ENCODE results near the gene DIAPH3. TPM values are rescaled to one million over a fixed set of nuclear protein-coding genes. Genes with fewer than 3 reads are reported as not detected.

Gene DIAPH3
- total RNA-seq, 1 experiment from 2014 or later: 27.6 TPM

DNA sequence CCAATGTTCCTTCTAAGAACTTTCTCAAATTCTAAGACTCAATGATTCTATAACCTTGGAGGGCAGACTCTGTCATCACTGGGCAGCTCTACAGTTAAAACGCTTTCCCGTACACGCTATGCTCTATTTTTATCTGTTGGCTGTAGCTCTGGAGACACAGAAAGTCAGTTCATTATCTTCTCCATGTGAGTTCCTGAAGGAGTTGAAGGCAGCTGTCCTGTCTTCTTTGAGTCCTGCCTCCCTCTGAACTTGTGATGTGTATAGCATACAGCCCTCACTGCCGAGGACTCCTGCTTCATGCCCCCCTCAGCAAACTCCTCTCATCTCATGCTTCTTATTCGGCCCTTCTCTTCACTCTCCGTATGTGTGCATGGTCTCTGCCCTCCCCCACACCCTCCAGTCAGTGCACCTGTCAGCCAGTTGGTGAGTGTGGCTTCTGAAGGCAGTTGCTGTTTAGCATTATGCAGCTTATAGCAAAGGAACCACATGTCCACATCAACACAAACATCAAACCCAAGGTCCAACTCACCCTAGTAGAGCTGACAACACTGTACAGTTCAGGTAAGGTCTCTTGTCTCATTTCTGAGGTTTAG is 504.9 kb downstream of the DIAPH3 start:
- ATAC-seq (no peak), DNase-seq (ENCODE audit: low spot score) (no peak)
- TF ChIP-seq, protein P1, sequence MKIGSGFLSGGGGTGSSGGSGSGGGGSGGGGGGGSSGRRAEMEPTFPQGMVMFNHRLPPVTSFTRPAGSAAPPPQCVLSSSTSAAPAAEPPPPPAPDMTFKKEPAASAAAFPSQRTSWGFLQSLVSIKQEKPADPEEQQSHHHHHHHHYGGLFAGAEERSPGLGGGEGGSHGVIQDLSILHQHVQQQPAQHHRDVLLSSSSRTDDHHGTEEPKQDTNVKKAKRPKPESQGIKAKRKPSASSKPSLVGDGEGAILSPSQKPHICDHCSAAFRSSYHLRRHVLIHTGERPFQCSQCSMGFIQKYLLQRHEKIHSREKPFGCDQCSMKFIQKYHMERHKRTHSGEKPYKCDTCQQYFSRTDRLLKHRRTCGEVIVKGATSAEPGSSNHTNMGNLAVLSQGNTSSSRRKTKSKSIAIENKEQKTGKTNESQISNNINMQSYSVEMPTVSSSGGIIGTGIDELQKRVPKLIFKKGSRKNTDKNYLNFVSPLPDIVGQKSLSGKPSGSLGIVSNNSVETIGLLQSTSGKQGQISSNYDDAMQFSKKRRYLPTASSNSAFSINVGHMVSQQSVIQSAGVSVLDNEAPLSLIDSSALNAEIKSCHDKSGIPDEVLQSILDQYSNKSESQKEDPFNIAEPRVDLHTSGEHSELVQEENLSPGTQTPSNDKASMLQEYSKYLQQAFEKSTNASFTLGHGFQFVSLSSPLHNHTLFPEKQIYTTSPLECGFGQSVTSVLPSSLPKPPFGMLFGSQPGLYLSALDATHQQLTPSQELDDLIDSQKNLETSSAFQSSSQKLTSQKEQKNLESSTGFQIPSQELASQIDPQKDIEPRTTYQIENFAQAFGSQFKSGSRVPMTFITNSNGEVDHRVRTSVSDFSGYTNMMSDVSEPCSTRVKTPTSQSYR (CRISPR knock-in tag; IDR thresholded peaks at IDR 0.05): no peak
- no peak for TF ChIP-seq NR1H2 (CRISPR knock-in tag; IDR thresholded peaks at IDR 0.05)
- TF ChIP-seq ZNF263 (CRISPR knock-in tag; IDR thresholded peaks at IDR 0.05; ENCODE audit: low read depth): no peak
- TF ChIP-seq, protein P2, sequence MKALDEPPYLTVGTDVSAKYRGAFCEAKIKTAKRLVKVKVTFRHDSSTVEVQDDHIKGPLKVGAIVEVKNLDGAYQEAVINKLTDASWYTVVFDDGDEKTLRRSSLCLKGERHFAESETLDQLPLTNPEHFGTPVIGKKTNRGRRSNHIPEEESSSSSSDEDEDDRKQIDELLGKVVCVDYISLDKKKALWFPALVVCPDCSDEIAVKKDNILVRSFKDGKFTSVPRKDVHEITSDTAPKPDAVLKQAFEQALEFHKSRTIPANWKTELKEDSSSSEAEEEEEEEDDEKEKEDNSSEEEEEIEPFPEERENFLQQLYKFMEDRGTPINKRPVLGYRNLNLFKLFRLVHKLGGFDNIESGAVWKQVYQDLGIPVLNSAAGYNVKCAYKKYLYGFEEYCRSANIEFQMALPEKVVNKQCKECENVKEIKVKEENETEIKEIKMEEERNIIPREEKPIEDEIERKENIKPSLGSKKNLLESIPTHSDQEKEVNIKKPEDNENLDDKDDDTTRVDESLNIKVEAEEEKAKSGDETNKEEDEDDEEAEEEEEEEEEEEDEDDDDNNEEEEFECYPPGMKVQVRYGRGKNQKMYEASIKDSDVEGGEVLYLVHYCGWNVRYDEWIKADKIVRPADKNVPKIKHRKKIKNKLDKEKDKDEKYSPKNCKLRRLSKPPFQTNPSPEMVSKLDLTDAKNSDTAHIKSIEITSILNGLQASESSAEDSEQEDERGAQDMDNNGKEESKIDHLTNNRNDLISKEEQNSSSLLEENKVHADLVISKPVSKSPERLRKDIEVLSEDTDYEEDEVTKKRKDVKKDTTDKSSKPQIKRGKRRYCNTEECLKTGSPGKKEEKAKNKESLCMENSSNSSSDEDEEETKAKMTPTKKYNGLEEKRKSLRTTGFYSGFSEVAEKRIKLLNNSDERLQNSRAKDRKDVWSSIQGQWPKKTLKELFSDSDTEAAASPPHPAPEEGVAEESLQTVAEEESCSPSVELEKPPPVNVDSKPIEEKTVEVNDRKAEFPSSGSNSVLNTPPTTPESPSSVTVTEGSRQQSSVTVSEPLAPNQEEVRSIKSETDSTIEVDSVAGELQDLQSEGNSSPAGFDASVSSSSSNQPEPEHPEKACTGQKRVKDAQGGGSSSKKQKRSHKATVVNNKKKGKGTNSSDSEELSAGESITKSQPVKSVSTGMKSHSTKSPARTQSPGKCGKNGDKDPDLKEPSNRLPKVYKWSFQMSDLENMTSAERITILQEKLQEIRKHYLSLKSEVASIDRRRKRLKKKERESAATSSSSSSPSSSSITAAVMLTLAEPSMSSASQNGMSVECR (CRISPR knock-in tag; IDR thresholded peaks at IDR 0.05; ENCODE audit: borderline replicate concordance): no peak
- TF ChIP-seq, protein P3, sequence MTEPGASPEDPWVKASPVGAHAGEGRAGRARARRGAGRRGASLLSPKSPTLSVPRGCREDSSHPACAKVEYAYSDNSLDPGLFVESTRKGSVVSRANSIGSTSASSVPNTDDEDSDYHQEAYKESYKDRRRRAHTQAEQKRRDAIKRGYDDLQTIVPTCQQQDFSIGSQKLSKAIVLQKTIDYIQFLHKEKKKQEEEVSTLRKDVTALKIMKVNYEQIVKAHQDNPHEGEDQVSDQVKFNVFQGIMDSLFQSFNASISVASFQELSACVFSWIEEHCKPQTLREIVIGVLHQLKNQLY (CRISPR knock-in tag; IDR thresholded peaks at IDR 0.05): no peak
- no peak for TF ChIP-seq ZNF416 (CRISPR knock-in tag; IDR thresholded peaks at IDR 0.05)
- TF ChIP-seq, protein P4, sequence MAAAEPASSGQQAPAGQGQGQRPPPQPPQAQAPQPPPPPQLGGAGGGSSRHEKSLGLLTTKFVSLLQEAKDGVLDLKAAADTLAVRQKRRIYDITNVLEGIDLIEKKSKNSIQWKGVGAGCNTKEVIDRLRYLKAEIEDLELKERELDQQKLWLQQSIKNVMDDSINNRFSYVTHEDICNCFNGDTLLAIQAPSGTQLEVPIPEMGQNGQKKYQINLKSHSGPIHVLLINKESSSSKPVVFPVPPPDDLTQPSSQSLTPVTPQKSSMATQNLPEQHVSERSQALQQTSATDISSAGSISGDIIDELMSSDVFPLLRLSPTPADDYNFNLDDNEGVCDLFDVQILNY (CRISPR knock-in tag; IDR thresholded peaks at IDR 0.05): no peak
- H3K9me3 Mint-ChIP-seq: peaks cover 4% of the 10 kb centered on the region; the same call in 1 of the 2 replicates
- 0 out of 2 replicates have a peak, but pooled peaks cover under 1% of the 10 kb centered on the region for H3K4me1 Mint-ChIP-seq
- no peak overlapping the region for H3K27ac Mint-ChIP-seq
- H3K4me3 Mint-ChIP-seq: no peak overlapping the region
- H3K36me3 Mint-ChIP-seq: peaks cover 7% of the 10 kb centered on the region
- CTCF ChIA-PET: interaction anchor here (1.2 kb wide), 1 partner anchor 175 kb away, joined by 3 read pairs; no protein-coding TSS in a partner anchor
- POLR2A ChIA-PET: no interaction called here
- no peaks in the 10 kb centered on the region for H3K27me3 Mint-ChIP-seq (ENCODE audit: low read depth)

DNA sequence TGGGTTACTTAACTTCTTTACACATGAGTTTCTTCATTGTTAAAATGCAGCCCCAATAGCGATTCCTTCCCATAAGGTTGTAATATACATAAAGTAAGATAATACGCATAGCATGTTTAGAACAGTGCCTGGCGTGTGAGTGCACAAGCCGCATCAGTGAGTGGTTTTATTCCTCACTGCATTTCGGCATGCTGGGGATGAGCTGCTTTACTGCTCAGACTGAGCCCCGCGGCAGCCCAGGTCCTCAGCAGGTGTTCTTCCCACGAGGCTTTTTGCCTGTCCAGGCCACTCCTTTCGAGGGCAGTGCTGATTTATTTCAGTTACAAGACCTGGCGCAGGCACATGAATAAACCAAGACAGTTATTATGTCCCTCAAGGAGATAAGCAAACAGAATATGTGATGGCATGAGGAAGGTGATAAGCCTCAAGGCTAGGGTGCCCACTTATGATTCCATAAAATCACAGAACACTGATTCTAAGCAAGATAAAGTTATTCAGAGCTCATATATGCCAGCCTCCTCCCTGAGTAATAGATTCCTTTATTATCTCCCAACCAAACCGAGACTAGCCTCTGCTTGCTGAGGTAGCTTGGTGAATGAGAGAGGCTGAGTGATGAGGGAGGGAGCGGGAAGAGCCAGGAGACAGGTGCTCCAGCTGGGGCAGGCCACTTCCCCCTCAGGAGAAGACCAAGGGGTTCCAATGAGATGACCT is 505.5 kb downstream of the DIAPH3 start:
- POLR2A ChIA-PET: no interaction called here
- Mint-ChIP-seq H3K36me3 (peaks cover 2% of the 10 kb centered on the region), H3K27me3 (ENCODE audit: low read depth) (no peaks in the 10 kb centered on the region), H3K4me1 (no peaks in the 10 kb centered on the region), H3K4me3 (no peak overlapping the region), H3K9me3 (peaks cover 2% of the 10 kb centered on the region; the same call in 1 of the 2 replicates), H3K27ac (no peak overlapping the region)
- ATAC-seq: peak; percentile 43; the same call in 1 of the 2 replicates
- TF ChIP-seq CREB1 (CRISPR knock-in tag; IDR thresholded peaks at IDR 0.05): no peak
- TF ChIP-seq NFYB (CRISPR knock-in tag; conservative IDR thresholded peaks at IDR 0.05; ENCODE audit: low read depth): no peak
- no peak for TF ChIP-seq KAT7 (CRISPR knock-in tag; IDR thresholded peaks at IDR 0.05; ENCODE audit: borderline replicate concordance)
- CTCF ChIA-PET: interaction anchor here (1.2 kb wide), 1 partner anchor 340 kb away, joined by 3 read pairs; no protein-coding TSS in a partner anchor
- no peak for DNase-seq (ENCODE audit: low spot score)

DNA sequence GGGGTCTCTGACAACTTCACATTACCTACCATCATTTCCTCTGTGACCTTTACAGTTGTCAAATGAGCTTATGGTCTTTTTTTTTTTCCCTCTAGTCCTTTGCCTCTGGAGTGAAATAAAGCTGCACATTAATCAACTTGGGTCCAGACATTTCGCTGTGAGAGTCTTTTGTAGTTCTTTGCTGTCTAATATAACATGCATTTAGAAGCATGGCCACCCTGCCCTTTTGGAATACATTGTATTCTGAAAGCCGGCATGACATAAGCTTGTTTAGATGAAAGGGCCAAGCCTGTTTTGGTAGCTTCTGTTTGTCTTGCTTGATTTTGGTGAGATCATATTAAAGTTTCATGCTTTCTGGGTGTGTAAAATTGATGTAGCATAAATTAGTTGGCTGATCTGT is 509.8 kb downstream of the DIAPH3 start:
- TF ChIP-seq, protein P5, sequence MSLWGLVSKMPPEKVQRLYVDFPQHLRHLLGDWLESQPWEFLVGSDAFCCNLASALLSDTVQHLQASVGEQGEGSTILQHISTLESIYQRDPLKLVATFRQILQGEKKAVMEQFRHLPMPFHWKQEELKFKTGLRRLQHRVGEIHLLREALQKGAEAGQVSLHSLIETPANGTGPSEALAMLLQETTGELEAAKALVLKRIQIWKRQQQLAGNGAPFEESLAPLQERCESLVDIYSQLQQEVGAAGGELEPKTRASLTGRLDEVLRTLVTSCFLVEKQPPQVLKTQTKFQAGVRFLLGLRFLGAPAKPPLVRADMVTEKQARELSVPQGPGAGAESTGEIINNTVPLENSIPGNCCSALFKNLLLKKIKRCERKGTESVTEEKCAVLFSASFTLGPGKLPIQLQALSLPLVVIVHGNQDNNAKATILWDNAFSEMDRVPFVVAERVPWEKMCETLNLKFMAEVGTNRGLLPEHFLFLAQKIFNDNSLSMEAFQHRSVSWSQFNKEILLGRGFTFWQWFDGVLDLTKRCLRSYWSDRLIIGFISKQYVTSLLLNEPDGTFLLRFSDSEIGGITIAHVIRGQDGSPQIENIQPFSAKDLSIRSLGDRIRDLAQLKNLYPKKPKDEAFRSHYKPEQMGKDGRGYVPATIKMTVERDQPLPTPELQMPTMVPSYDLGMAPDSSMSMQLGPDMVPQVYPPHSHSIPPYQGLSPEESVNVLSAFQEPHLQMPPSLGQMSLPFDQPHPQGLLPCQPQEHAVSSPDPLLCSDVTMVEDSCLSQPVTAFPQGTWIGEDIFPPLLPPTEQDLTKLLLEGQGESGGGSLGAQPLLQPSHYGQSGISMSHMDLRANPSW (CRISPR knock-in tag; conservative IDR thresholded peaks at IDR 0.05; ENCODE audit: low read depth): no peak
- TF ChIP-seq TEAD4 (CRISPR knock-in tag; IDR thresholded peaks at IDR 0.05): no peak
- TF ChIP-seq MXD4 (CRISPR knock-in tag; IDR thresholded peaks at IDR 0.05; ENCODE audit: borderline replicate concordance): no peak
- TF ChIP-seq, protein P6, sequence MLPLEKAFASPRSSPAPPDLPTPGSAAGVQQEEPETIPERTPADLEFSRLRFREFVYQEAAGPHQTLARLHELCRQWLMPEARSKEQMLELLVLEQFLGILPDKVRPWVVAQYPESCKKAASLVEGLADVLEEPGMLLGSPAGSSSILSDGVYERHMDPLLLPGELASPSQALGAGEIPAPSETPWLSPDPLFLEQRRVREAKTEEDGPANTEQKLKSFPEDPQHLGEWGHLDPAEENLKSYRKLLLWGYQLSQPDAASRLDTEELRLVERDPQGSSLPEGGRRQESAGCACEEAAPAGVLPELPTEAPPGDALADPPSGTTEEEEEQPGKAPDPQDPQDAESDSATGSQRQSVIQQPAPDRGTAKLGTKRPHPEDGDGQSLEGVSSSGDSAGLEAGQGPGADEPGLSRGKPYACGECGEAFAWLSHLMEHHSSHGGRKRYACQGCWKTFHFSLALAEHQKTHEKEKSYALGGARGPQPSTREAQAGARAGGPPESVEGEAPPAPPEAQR (CRISPR knock-in tag; IDR thresholded peaks at IDR 0.05): no peak
- no peak for TF ChIP-seq ZNF317 (CRISPR knock-in tag; IDR thresholded peaks at IDR 0.05; ENCODE audit: borderline replicate concordance, low read depth)
- H3K27ac Mint-ChIP-seq: no peak overlapping the region
- ATAC-seq (no peak), DNase-seq (ENCODE audit: low spot score) (no peak)
- no peaks in the 10 kb centered on the region for H3K36me3 Mint-ChIP-seq
- no peak overlapping the region for H3K4me3 Mint-ChIP-seq
- no peaks in the 10 kb centered on the region for H3K27me3 Mint-ChIP-seq (ENCODE audit: low read depth)
- ChIA-PET CTCF (interaction anchor here (0.9 kb wide), 1 partner anchor 177 kb away, joined by 3 read pairs; no protein-coding TSS in a partner anchor), POLR2A (no interaction called here)
- peaks cover 4% of the 10 kb centered on the region; the same call in 1 of the 2 replicates for H3K9me3 Mint-ChIP-seq
- no peaks in the 10 kb centered on the region for H3K4me1 Mint-ChIP-seq

Measured in WTC11 (cell line).